ENCODE measurements around the gene CD7.

CD7 gene

DNA sequence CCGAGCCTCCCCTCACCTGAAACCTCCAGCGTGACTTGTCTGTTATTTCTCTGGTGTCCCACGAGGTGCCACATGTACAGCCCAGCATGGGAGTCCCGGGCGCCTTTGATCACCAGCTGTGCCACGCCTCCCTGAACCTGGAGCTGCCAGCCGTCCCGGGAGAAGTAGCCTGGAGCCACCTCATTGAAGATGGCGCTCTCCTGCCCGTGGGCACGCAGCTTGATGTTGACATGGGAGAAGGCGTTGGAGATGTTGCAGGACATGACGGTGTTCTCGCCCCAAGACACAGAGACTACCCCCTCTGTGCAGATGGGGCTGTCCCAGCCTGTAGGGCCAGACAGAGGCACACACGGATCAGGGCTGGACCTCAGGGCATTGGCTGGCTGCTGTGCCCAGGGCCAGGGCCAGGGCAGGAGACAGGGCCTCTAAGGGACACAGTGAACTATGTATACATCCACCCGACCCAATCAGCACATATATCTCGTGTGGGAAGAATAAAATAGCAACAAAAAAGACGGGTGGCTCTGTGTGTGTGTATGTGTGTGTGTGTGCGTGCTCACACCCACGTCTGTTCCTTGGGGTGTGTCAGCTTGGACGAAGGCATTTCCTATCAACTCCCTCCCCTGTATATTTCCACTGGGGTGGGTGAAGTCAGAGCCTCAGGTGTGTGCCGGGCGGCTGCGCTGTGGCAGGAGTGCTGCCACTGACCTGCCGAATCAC lies 7.3 kb upstream of the CD7 start (continued):
- TF ChIP-seq, protein P1, sequence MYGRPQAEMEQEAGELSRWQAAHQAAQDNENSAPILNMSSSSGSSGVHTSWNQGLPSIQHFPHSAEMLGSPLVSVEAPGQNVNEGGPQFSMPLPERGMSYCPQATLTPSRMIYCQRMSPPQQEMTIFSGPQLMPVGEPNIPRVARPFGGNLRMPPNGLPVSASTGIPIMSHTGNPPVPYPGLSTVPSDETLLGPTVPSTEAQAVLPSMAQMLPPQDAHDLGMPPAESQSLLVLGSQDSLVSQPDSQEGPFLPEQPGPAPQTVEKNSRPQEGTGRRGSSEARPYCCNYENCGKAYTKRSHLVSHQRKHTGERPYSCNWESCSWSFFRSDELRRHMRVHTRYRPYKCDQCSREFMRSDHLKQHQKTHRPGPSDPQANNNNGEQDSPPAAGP (tag by site-specific recombination; IDR thresholded peaks at IDR 0.05) = peak; percentile 40; the same call in 1 of the 2 replicates
- TF ChIP-seq ZBTB1 (tag by site-specific recombination; IDR thresholded peaks at IDR 0.05) (no peak), ZNF747 (tag by site-specific recombination; IDR thresholded peaks at IDR 0.05) (no peak), ZNF596 (tag by site-specific recombination; IDR thresholded peaks at IDR 0.05) (no peak), REPIN1 (tag by site-specific recombination; IDR thresholded peaks at IDR 0.05; ENCODE audit: low read depth) (no peak), KLF9 (tag by site-specific recombination; IDR thresholded peaks at IDR 0.05; ENCODE audit: low read depth) (peak; percentile 73), ZFHX2 (tag by site-specific recombination; conservative IDR thresholded peaks at IDR 0.05) (peak; percentile 95), ZNF146 (tag by site-specific recombination; IDR thresholded peaks at IDR 0.05) (no peak), SALL2 (tag by site-specific recombination; IDR thresholded peaks at IDR 0.05; ENCODE audit: borderline replicate concordance) (no peak), ZBTB7A (tag by site-specific recombination; IDR thresholded peaks at IDR 0.05; ENCODE audit: low read depth) (0 out of 2 replicates have a peak, but pooled peaks have one; percentile 53), KLF1 (tag by site-specific recombination; IDR thresholded peaks at IDR 0.05) (0 out of 2 replicates have a peak, but pooled peaks have one; percentile 58)
- TF ChIP-seq, protein P2, sequence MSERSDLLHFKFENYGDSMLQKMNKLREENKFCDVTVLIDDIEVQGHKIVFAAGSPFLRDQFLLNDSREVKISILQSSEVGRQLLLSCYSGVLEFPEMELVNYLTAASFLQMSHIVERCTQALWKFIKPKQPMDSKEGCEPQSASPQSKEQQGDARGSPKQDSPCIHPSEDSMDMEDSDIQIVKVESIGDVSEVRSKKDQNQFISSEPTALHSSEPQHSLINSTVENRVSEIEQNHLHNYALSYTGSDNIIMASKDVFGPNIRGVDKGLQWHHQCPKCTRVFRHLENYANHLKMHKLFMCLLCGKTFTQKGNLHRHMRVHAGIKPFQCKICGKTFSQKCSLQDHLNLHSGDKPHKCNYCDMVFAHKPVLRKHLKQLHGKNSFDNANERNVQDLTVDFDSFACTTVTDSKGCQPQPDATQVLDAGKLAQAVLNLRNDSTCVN (tag by site-specific recombination; optimal IDR thresholded peaks at IDR 0.05) = no peak
- TF ChIP-seq, protein P3, sequence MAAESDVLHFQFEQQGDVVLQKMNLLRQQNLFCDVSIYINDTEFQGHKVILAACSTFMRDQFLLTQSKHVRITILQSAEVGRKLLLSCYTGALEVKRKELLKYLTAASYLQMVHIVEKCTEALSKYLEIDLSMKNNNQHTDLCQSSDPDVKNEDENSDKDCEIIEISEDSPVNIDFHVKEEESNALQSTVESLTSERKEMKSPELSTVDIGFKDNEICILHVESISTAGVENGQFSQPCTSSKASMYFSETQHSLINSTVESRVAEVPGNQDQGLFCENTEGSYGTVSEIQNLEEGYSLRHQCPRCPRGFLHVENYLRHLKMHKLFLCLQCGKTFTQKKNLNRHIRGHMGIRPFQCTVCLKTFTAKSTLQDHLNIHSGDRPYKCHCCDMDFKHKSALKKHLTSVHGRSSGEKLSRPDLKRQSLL (tag by site-specific recombination; IDR thresholded peaks at IDR 0.05) = 0 out of 2 replicates have a peak, but pooled peaks have one; percentile 26
- TF ChIP-seq, protein P4, sequence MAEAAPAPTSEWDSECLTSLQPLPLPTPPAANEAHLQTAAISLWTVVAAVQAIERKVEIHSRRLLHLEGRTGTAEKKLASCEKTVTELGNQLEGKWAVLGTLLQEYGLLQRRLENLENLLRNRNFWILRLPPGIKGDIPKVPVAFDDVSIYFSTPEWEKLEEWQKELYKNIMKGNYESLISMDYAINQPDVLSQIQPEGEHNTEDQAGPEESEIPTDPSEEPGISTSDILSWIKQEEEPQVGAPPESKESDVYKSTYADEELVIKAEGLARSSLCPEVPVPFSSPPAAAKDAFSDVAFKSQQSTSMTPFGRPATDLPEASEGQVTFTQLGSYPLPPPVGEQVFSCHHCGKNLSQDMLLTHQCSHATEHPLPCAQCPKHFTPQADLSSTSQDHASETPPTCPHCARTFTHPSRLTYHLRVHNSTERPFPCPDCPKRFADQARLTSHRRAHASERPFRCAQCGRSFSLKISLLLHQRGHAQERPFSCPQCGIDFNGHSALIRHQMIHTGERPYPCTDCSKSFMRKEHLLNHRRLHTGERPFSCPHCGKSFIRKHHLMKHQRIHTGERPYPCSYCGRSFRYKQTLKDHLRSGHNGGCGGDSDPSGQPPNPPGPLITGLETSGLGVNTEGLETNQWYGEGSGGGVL (tag by site-specific recombination; IDR thresholded peaks at IDR 0.05) = no peak

DNA sequence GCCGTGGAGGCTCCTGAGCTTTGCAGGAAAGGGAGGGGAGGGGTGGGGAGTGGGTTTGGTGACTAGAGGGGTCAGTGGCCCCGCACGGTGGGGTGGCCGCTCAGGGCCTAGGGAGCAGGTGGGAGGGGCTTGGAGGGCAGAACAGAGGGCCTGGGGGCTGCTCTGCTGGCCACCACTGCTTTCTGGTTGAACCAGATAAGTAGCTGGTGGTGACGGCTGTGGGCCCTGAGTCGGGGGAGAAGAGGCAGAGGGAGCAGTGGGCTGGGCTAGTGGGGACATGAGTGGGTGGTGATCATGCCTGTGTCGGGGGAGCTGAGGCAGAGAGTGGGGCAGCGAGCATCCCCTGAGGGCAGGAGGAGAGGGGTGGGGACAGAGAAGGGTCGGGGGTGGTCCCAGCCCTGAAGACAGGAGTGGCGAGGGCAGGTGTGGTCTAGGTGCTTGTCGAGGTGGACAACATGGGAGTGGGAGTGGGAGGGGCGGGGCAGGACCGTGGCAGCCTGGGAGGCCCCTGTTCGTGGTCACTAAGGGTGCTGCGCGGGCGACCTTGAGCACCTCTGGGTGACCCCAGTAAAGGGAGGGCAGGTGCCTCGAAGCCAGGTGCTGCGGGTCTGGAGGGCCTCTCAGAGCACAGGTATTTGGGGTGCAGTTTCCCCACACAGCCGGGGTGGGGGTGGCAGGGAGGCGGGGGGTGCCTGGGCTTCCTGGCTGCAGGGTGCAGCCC lies 6.3 kb upstream of the CD7 start:
- H3K9me3 ChIP-seq (ENCODE audit: control insufficient read depth, insufficient read depth, low read depth, low read length) = no peaks in the 10 kb centered on the region
- H3K36me3 ChIP-seq (ENCODE audit: control insufficient read depth in 2 of 2, insufficient read depth in 1 of 2, low read length in 2 of 2) = no peaks in the 10 kb centered on the region
- H3K4me1 ChIP-seq (ENCODE audit: control insufficient read depth, insufficient read depth, low read length) = peaks cover 6% of the 10 kb centered on the region; the same call in 1 of the 2 replicates
- POLR2A ChIA-PET = interaction anchor here (0.6 kb wide), 1 partner anchor 409 kb away, joined by 3 read pairs; no protein-coding TSS in a partner anchor
- CTCF ChIA-PET = interaction anchor here (0.5 to 1.7 kb wide), 3 partner anchors 21 to 87 kb away, joined by 3 to 4 read pairs (median 3); no protein-coding TSS in a partner anchor
- no peak overlapping the region for H3K4me3 ChIP-seq (ENCODE audit: low read depth, low read length)
- no peak overlapping the region for H3K27ac ChIP-seq (ENCODE audit: extremely low read depth, low read depth, low read length)
- TF ChIP-seq, protein P5, sequence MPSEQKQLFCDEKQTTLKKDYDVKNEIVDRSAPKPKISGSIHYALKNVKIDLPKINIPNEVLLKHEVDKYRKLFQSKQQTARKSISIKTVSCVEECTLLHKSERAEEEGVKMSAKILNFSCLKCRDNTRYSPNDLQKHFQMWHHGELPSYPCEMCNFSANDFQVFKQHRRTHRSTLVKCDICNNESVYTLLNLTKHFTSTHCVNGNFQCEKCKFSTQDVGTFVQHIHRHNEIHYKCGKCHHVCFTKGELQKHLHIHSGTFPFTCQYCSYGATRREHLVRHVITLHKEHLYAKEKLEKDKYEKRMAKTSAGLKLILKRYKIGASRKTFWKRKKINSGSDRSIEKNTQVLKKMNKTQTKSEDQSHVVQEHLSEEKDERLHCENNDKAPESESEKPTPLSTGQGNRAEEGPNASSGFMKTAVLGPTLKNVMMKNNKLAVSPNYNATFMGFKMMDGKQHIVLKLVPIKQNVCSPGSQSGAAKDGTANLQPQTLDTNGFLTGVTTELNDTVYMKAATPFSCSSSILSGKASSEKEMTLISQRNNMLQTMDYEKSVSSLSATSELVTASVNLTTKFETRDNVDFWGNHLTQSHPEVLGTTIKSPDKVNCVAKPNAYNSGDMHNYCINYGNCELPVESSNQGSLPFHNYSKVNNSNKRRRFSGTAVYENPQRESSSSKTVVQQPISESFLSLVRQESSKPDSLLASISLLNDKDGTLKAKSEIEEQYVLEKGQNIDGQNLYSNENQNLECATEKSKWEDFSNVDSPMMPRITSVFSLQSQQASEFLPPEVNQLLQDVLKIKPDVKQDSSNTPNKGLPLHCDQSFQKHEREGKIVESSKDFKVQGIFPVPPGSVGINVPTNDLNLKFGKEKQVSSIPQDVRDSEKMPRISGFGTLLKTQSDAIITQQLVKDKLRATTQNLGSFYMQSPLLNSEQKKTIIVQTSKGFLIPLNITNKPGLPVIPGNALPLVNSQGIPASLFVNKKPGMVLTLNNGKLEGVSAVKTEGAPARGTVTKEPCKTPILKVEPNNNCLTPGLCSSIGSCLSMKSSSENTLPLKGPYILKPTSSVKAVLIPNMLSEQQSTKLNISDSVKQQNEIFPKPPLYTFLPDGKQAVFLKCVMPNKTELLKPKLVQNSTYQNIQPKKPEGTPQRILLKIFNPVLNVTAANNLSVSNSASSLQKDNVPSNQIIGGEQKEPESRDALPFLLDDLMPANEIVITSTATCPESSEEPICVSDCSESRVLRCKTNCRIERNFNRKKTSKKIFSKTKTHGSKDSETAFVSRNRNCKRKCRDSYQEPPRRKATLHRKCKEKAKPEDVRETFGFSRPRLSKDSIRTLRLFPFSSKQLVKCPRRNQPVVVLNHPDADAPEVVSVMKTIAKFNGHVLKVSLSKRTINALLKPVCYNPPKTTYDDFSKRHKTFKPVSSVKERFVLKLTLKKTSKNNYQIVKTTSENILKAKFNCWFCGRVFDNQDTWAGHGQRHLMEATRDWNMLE (tag by site-specific recombination; conservative IDR thresholded peaks at IDR 0.05; ENCODE audit: low read depth) = no peak
- TF ChIP-seq GLIS2 (tag by site-specific recombination; IDR thresholded peaks at IDR 0.05) (peak; percentile 55; the same call in 1 of the 2 replicates), ZNF514 (tag by site-specific recombination; IDR thresholded peaks at IDR 0.05) (no peak), KLF10 (tag by site-specific recombination; IDR thresholded peaks at IDR 0.05) (no peak), GLIS1 (tag by site-specific recombination; IDR thresholded peaks at IDR 0.05) (no peak), SP2 (tag by site-specific recombination; IDR thresholded peaks at IDR 0.05) (peak; percentile 9; the same call in 1 of the 2 replicates), ZNF677 (tag by site-specific recombination; IDR thresholded peaks at IDR 0.05) (no peak), ZIC2 (tag by site-specific recombination; IDR thresholded peaks at IDR 0.05) (no peak), ZNF544 (tag by site-specific recombination; IDR thresholded peaks at IDR 0.05) (no peak), ZNF629 (tag by site-specific recombination; IDR thresholded peaks at IDR 0.05) (no peak), ZNF626 (tag by site-specific recombination; IDR thresholded peaks at IDR 0.05) (no peak)

Data from HEK293 (cell line).